K562 (cell line): ENCODE data around the gene REM1. TPM values are rescaled to one million over a fixed set of nuclear protein-coding genes. Genes with fewer than 3 reads are reported as not detected.

Experiments used
- DMBX1 ChIP-seq: fragments of 250-450 bp; sonication (Bioruptor Pico); IDR thresholded peaks from 2 replicates; pipeline ENCODE4 v1.8.0; 2022; ENCODE audit warnings: inconsistent platforms, mild to moderate bottlenecking, moderate library complexity, borderline replicate concordance
- ETS1 ChIP-seq: conservative IDR thresholded peaks from 2 replicates; pipeline ENCODE4 v1.6.1; 2011; ENCODE audit warnings: low read depth, mild to moderate bottlenecking, low read length; ENCODE audit not compliant: control insufficient read depth
- FOXJ2 ChIP-seq: fragments of 200-800 bp; sonication (Bioruptor generic); IDR thresholded peaks from 2 replicates; pipeline ENCODE4 v1.6.1; 2016; ENCODE audit warnings: missing genetic modification characterization, missing compliant biosample characterization
- HMG20A ChIP-seq: fragments of 450-650 bp; formaldehyde crosslinking; conservative IDR thresholded peaks from 2 replicates; pipeline ENCODE4 v1.4.0; 2020; ENCODE audit warnings: mild to moderate bottlenecking, mixed read lengths
- KAT7 ChIP-seq: sonication (generic); formaldehyde crosslinking; IDR thresholded peaks from 2 replicates; pipeline ENCODE4 v1.8.0; 2022; ENCODE audit warnings: missing genetic modification reagents, mild to moderate bottlenecking, borderline replicate concordance
- MNT ChIP-seq, 2 experiments: fragments of 450-650 bp; conservative IDR thresholded peaks; 2 replicates each; pipeline ENCODE4 v1.6.1; 2017; ENCODE audit warnings: mild to moderate bottlenecking in 2 of 2, moderate library complexity in 2 of 2
- PTRF ChIP-seq: fragments of 450-650 bp; IDR thresholded peaks from 2 replicates; pipeline ENCODE4 v1.6.1; 2016; ENCODE audit warnings: mild to moderate bottlenecking, missing genetic modification characterization, missing compliant biosample characterization
- SRSF1 ChIP-seq: fragments of 200-400 bp; formaldehyde crosslinking; IDR thresholded peaks from 2 replicates; pipeline ENCODE4 v1.6.1; 2017; ENCODE audit warnings: mild to moderate bottlenecking, low read depth, low read length, moderate library complexity
- ZBTB33 ChIP-seq: sonication (generic); formaldehyde crosslinking; IDR thresholded peaks from 2 replicates; pipeline ENCODE4 v1.8.1; 2023; ENCODE audit warnings: mild to moderate bottlenecking, missing genetic modification reagents
- ZNF174 ChIP-seq: fragments of 250-450 bp; sonication (Bioruptor Pico); IDR thresholded peaks from 2 replicates; pipeline ENCODE4 v1.4.0; 2020; ENCODE audit warnings: mild to moderate bottlenecking
- ZNF655 ChIP-seq: fragments of 250-450 bp; sonication (Bioruptor Pico); IDR thresholded peaks from 2 replicates; pipeline ENCODE4 v1.5.0; 2021
- polyA plus RNA-seq, 8 experiments: library from polyadenylated mRNA; depleted of rRNA in 4 of 8; stranded (reverse) in 5 of 8; unstranded in 3 of 8; fragments of >200 nt; fragmentation: Nextera tagmentation in 2 of 8; fragmentation: Illumina TruSeq in 1 of 8; extraction: Ambion mirVana in 2 of 8; extraction: Trizol in 1 of 8; gene quantifications; 2 replicates each; pipeline versions ENCODE4 v1.2.1 to v1.2.3, GENCODE V29; 2011 to 2014; ENCODE audit warnings: inconsistent platforms in 1 of 8, missing spikeins in 1 of 8
- total RNA-seq, 7 experiments: library from RNA; depleted of rRNA in 6 of 7; stranded (reverse); fragments of >200 nt in 6 of 7; fragmentation: Illumina TruSeq in 2 of 7; extraction: Trizol in 2 of 7; gene quantifications; 2 replicates each; pipeline versions ENCODE4 v1.2.1 to v1.2.3, GENCODE V29; 2011 to 2021; ENCODE audit warnings: low replicate concordance in 1 of 7

The REM1 gene
- total and polyA plus RNA-seq, 9 of the 15 experiments (the other 6 are each of a cell fraction or from before 2014, with no cell fraction given): not detected

- TF ChIP-seq PTRF (no peak), ZBTB33 (no peak), DMBX1 (no peak), ETS1 (no peak), SRSF1 (no peak), ZNF655 (CRISPR knock-in tag) (no peak), MNT (conservative IDR thresholded peaks at IDR 0.05) (no peak), ZNF174 (CRISPR knock-in tag) (no peak), KAT7 (CRISPR knock-in tag) (no peak), FOXJ2 (tag) (no peak), HMG20A (CRISPR knock-in tag) (no peak)
Measured at GRCh38 chr20:31516166-31516565, 41.1 kb downstream of the REM1 start (continued).
